HG03196 (cell line): ENCODE data around the gene RFPL2.

ENCODE experiments used
- ATAC-seq: cut with Tn5 transposase; IDR thresholded peaks from one replicate; pipeline ENCODE4 v1.9.1; 2021; ENCODE audit not compliant: unreplicated experiment

Gene RFPL2

DNA sequence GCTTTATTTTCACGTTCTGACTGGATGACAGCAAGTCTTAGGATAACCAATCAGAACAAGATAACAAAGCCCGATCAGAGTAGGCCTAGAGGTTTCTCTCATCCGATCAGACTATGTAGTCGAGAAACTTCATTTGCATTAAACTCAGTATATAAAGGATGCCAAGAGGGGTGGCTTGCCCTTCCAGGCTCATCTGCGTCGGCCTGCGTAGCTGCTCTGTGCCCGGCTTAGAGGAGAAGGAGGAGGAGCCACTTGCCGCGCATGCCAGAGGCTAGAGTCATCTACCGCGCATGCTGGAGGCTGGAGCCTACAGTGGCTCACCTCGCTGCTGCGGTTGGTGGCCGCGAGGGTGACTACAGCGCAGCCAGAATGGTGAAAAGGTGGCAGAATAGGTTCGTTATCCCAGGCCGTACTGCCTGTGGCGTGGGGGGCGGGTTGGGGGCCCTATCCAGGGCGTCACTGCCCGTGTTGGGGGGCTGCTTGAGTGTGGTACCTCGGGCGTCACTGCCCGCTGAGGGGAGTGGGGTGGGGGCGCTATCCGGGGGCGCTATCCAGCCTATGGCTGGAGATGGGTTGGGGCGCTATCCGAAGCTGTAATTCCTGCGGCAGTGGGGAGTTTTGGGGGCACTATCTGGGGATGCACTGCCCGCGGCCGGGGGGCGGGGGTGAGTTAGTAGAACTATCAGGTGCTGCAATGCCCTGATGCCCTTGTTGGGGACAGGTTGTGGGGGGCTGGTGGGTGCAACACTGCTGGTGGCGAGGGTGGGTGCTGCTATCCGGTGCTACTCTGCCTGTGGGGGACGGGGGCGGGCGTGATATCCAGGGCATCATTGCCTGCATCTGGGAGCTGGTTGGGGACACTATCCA, at the start of gene RFPL2:
Gene RFPL2 (minus strand): TSS at position 218 of the 867 bp plus-strand sequence. CDS start 2,622 bp downstream, outside the sequence.
- ATAC-seq = no peak

DNA sequence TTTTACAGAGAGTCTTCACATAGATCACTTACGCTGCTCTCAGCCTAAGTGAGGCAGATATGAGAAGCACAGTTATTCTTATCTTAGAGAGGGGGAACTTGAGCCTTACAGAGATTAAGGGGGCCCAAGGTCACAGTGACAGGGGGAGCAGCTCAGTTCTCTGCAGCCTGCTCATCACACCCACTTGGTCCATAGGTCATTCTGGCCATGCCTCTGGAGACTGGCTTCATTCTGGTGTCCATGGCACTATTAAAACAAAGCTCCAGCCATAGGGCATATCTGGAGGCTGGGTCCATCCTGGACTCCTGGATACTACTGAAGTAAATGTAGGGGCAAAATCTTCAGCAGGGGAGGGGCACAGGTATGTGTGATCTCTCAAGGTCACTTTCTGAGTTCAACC, 44.4 kb upstream of the RFPL2 start:
- no peak for ATAC-seq

DNA sequence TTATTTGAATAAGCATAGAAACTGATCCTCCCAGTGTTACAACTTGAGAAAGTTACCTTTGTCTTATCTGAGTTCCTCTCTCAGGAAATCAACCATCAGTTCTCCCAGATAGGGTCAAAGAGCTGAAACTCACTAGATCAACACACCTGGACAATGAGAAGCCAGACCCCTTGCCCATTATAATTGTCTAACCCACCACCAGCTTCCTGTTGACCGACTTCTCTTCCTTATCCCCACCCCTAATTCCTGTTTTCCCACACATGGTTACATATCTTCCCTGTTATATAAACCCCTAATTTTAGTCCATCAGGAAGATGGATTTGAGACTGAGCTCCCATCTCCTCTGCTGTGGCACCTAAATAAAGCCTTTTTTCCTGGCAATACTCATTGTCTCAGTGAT, 43.4 kb upstream of the RFPL2 start:
- no peak for ATAC-seq

DNA sequence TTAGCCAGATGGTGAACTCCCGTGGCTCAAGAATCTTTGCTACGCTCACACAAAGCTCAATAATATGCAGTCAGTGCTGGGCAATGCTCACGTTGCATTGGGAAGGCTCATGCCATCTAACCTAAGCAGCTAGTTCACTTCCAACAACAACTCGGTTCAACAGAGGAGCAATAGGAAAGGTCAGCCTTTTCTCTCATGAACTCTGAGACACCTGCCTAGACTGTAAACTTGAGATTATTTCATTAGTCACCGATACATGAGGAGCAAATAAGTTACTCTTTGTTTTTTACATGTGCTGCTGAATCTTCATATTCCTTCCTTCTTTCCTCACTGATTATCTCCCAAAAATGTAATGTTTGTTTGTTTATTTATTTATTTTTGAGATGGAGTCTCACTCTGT, 41.3 kb upstream of the RFPL2 start:
- ATAC-seq = no peak

- no peak for ATAC-seq
Measured at GRCh38 chr22:32245042-32245441, 40.2 kb upstream of the RFPL2 start.

- ATAC-seq = no peak
Measured at GRCh38 chr22:32244547-32244946, 39.7 kb upstream of the RFPL2 start.

DNA sequence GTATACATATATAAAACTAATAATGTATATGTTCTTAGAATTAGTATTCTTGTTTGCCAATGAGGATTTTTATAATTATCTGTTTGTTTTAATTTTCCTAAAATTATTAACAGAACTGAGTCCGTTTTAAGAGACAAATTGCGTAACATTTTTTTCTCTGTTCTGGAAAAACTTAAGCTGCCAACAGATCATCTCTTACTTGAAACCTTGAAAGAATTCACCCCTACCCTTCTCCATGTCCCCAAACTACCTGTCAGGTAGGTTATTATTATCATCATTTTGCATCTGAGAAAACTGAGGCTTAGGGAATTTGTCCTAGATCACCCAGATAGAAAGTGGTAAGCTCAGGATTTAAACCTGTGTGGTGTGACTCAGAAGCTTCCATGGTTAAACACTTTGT, 35.6 kb upstream of the RFPL2 start:
- ATAC-seq = no peak

DNA sequence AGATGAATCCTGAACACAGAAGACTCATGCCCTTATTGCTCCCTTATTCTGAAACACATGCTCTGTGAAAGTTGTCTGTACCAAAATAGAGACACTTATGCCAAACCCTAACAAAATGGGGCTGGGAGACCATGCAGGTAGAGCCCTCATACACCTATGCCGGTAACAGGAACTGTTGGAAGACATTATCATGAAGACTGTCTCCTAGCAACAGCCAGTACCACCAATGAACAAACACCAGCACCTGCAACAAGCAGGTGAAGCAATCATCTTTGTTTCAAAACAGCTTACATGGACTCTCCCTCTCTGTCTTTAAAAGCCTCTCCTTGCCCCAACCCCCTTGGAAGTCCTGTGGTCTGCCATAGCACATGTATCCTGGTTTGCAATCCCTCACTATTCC, 33.0 kb upstream of the RFPL2 start:
- no peak for ATAC-seq

- no peak for ATAC-seq
Measured at GRCh38 chr22:32236970-32237369, 32.1 kb upstream of the RFPL2 start.

GRCh38 chr22:32233091-32233490, 28.2 kb upstream of the RFPL2 start:
- no peak for ATAC-seq

DNA sequence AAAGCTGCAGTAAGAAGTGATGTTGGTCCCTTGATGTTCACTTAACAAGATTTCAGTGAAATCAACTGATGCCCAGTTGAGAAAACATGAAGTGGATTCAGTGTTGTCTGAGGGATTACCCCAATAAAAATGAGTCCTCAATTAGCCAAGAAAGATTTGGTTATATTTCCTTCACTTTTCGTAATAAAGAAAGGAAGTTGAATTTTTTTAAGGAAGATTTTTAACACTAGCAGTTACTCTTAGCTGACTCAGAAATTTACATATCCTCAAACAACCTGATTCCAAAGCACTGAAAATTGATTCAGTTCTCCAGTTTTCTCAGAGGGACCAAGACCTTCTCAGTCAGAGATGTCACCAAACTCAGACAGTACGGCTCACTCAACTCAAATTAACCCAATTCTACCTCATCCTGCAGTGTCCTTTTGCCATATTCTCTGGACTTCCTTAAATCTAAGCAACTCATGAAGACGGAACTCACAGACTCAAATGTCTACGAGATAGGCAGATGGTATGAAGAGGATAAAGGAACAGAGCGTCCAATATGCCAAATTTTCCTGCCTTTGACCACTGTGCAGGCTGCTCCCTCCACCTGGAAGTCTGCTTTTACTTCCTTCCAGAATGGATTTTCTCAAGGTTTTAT, 27.4 kb upstream of the RFPL2 start:
- ATAC-seq = no peak

- no peak for ATAC-seq
Measured at GRCh38 chr22:32226326-32227104, 21.6 kb upstream of the RFPL2 start.

GRCh38 chr22:32222991-32223390, 18.1 kb upstream of the RFPL2 start:
- no peak for ATAC-seq

DNA sequence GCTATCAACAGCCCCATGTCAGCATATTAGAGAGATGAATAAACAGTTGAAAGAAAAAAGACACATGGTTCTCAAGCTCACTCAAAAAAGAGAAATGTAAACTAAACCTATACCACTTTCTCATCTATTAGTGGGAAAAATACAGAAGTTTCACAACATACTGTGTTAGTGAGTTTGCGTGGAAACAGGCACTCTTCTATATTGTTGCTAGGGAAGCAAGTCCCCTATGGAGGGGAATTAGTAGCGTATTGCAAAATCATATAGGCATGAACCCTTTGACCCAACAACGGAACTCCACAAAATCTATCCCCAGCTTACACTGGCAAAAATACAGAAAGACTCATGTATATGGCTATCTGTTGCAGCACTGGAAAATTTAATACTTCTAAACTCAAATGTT, 14.2 kb upstream of the RFPL2 start:
- ATAC-seq = no peak

DNA sequence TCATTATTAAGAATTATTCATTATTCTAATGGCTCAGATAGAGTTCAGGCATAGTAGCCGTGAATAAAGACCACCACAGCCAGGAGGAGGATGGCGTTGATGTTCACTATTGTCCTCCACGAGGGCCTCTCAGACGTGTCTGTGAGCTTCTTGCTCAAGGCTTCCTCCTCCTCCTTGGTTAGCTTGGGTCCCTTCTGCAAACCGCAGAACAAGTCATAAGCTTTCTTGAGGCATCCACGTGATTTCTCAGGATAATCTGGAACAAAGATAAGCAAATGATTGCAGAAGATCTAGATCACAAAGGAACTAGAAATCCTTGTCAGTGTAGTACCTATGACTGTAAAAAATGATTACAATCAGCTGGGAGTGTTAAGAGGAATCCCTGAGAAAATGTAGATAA, 13.6 kb upstream of the RFPL2 start:
- ATAC-seq = no peak

- ATAC-seq = no peak
Measured at GRCh38 chr22:32217465-32217864, 12.6 kb upstream of the RFPL2 start.

GRCh38 chr22:32216911-32217310, 12.0 kb upstream of the RFPL2 start:
- ATAC-seq = no peak

GRCh38 chr22:32211011-32211410, 6.1 kb upstream of the RFPL2 start:
- ATAC-seq = no peak

DNA sequence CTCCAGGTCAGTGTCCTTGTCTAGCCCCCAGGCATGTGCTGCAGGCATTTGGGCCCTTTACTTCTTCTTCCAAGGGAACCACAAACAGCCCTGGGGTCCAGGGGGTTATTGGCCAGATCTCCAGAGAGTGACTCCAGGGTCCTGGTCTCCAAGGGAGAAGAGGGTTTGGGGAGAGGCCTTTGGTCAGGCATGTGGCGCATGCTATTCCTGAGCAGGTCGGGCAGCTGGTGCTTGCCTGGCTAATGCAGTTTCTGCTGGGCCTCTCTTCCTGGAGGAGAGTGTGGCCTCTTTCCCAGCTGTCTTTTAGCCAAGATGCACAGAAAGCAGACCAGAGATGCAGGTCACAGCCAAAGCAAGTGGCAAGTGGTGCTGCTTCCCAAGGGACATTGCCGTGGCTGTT, 3.8 kb upstream of the RFPL2 start:
- no peak for ATAC-seq

DNA sequence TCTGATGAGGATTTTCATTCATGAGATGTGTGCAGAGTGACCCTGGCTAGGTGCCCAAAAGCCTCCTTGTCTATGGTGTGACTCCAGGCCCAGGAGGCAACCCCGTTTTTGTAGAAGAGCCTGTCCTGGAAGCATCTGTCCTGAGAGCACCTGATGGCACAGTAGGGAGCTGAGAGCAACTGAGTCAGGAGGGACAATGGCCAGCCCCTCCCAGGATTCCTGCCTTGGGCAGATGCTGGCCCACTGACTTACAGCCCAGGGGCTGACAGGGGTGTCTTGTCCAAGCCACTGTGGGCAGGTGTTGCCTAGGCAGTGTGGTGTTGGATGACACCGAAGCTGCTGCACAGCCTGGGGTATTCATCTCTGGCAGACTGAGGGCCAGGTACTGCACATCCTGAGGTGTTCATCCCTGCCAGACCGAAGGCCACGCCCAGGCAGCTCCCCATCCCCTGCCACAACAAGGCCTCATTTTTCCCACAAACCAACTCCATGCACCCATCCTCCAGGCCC, 3.2 kb upstream of the RFPL2 start:
- ATAC-seq = no peak
